ENCODE results near the gene TBX3. TPM values are rescaled to one million over a fixed set of nuclear protein-coding genes. Genes with fewer than 3 reads are reported as not detected.

TBX3 gene
- total and polyA plus RNA-seq, 10 of the 15 experiments (the other 5 are each of a cell fraction or from before 2014, with no cell fraction given): 0.04 to 0.28 (median 0.08) TPM; not detected in 7

DNA sequence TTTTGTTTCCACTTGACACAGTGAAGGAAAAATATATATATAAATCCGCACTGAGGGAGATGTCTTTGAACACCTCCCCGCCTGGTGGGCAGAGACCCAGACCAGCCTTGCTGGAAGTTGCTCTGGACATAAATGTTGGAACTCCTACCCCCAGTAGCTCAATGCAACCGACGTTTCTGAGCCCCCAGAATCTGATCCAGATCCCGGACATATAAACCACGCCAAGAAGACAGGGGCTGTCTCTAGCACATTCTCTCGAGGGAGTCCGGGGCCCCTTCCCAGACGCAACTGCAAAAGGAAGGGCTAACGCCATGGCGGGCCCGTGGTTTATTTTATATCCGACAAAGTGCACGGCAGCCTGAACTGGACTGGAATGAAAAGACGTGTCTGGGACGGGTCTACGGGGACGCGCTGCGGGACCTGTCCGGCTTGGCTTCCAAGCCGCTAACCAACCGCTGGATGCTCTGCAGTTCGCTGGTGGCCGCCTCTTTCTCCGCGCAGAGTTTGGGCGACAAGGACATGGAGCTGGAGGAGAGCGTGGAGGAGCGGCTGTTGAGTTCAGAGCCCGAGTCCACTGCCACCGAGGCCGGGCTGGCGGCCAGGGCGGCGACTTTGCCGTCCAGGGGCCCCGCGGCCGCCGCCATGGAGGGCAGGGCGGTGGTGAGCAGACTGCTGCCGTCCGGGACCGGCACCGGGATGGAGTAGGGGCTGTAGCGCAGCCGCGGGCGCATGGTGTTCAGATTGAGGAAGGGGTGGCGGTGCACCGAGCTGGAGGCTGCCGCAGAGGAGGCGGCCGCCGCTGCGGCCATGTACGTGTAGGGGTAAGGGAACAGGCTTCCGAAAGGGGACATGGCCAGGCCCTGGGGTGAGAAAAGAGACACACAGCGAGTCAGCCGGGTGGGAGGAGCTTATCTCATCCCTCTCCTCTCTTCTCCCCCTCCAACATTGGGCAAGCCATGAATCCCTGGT, 12.2 kb downstream of the TBX3 start:
- Histone ChIP-seq H3K27me3 (replicated peaks in 1 of 2; ENCODE audit: control insufficient read depth in 2 of 2, insufficient read depth in 2 of 2, low read length in 1 of 2) (peaks cover 4% of the 10 kb centered on the region in 2 experiments), H3K4me1 (ENCODE audit: control insufficient read depth, insufficient read depth, low read length) (no peaks in the 10 kb centered on the region), H4K20me1 (ENCODE audit: control insufficient read depth, insufficient read depth) (no peaks in the 10 kb centered on the region), H3K27ac (ENCODE audit: control insufficient read depth, insufficient read depth) (no peak overlapping the region), H3K9me3 (replicated peaks; ENCODE audit: control insufficient read depth, insufficient read depth, low read length) (no peaks in the 10 kb centered on the region), H3K4me2 (ENCODE audit: control insufficient read depth, insufficient read depth) (no peak overlapping the region), H3K4me3 (no peak overlapping the region), H3K9ac (ENCODE audit: control insufficient read depth, insufficient read depth, low read length) (no peak overlapping the region), H3K79me2 (ENCODE audit: control insufficient read depth, insufficient read depth, low read length) (no peaks in the 10 kb centered on the region), H2AFZ (ENCODE audit: control insufficient read depth, low read depth, low read length) (no peak overlapping the region), H3K36me3 (ENCODE audit: control insufficient read depth in 2 of 2, insufficient read depth in 2 of 2, low read length in 1 of 2) (no peaks in the 10 kb centered on the region)
- intact Hi-C loops (cut with micrococcal nuclease; ENCODE audit: unreplicated experiment): no loop called here
- 41% methylated on average over 59 of the region's 61 CpGs for WGBS (ENCODE audit: insufficient coverage, insufficient replicate concordance, low lambda C conversion rate, missing lambda C conversion rate)
- ATAC-seq (no peak), FAIRE-seq (no peak), DNase-seq (ENCODE audit: low read depth, low spot score) (no peak)
- in situ Hi-C loops (cut with MboI): no loop called here
- POLR2A ChIA-PET: no interaction called here
- RAD21 ChIA-PET (ENCODE audit: unreplicated experiment): no interaction called here
- CTCF ChIA-PET: interaction anchor here (1.4 kb wide), 1 partner anchor 691 kb away, joined by 4 read pairs; no protein-coding TSS in a partner anchor
- SMC1A ChIA-PET (ENCODE audit: uncharacterized antibody, unreplicated experiment): no interaction called here
- TF ChIP-seq, protein P1, sequence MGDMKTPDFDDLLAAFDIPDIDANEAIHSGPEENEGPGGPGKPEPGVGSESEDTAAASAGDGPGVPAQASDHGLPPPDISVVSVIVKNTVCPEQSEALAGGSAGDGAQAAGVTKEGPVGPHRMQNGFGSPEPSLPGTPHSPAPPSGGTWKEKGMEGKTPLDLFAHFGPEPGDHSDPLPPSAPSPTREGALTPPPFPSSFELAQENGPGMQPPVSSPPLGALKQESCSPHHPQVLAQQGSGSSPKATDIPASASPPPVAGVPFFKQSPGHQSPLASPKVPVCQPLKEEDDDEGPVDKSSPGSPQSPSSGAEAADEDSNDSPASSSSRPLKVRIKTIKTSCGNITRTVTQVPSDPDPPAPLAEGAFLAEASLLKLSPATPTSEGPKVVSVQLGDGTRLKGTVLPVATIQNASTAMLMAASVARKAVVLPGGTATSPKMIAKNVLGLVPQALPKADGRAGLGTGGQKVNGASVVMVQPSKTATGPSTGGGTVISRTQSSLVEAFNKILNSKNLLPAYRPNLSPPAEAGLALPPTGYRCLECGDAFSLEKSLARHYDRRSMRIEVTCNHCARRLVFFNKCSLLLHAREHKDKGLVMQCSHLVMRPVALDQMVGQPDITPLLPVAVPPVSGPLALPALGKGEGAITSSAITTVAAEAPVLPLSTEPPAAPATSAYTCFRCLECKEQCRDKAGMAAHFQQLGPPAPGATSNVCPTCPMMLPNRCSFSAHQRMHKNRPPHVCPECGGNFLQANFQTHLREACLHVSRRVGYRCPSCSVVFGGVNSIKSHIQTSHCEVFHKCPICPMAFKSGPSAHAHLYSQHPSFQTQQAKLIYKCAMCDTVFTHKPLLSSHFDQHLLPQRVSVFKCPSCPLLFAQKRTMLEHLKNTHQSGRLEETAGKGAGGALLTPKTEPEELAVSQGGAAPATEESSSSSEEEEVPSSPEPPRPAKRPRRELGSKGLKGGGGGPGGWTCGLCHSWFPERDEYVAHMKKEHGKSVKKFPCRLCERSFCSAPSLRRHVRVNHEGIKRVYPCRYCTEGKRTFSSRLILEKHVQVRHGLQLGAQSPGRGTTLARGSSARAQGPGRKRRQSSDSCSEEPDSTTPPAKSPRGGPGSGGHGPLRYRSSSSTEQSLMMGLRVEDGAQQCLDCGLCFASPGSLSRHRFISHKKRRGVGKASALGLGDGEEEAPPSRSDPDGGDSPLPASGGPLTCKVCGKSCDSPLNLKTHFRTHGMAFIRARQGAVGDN (IDR thresholded peaks at IDR 0.05): no peak
- peak; percentile 78 for TF ChIP-seq SUZ12 (IDR thresholded peaks at IDR 0.05; ENCODE audit: unreplicated experiment)
- BruUV-seq (replicated peaks): no TSS peak
